ENCODE data around the gene NSD2. TPM values are rescaled to one million over a fixed set of nuclear protein-coding genes. Genes with fewer than 3 reads are reported as not detected.
"Not testable (repeated sequence)": the region's sequence is repeated elsewhere in the genome, so short reads cannot be mapped to it uniquely, and the experiment has no call there.

The NSD2 gene
- total RNA-seq, 2 experiments from 2014 or later: 181 to 184 TPM

DNA sequence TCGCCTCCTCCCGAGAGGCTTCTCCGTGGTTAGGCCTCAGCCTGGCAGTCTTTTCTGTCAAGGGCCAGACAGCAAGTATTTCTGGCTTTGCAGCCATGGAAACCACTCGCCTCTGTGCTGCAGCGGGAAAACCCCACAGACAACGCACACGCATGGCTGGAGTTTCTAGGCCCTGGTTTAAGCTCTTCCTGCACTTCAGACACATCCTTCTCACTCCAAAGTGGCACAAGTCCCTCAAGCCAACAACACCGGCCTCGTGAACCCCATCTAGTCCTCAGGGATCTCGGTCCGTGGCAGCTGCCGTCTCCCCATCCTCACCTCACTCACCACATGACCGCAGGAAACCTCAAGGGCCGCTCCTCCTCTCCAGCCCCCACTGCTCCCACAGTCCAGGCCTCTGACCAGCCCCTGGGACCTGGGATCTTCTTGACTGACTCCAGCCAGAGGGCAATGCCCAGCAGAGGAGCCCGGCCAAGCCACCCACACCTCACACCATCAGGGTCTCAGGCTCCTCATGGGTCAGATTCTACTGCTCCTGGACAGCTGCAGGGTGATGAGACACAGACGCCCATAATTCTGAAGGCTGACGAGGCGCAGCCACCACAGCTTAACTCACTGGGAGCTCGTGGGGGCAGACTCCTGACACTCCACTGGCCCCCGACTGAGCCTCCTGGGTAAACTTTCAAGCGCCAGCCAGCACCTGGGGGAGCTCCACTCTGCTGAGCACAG, 37.0 kb upstream of the NSD2 start:
- DNase-seq: no peak
- peaks cover 21% of the 10 kb centered on the region for H3K36me3 Mint-ChIP-seq
- no peaks in the 10 kb centered on the region for H3K27me3 Mint-ChIP-seq
- H3K4me1 Mint-ChIP-seq: peaks cover 9% of the 10 kb centered on the region
- no peaks in the 10 kb centered on the region for H3K9me3 Mint-ChIP-seq
- H3K4me3 Mint-ChIP-seq: no peak overlapping the region
- H3K27ac Mint-ChIP-seq: peak overlapping the region; percentile 75

DNA sequence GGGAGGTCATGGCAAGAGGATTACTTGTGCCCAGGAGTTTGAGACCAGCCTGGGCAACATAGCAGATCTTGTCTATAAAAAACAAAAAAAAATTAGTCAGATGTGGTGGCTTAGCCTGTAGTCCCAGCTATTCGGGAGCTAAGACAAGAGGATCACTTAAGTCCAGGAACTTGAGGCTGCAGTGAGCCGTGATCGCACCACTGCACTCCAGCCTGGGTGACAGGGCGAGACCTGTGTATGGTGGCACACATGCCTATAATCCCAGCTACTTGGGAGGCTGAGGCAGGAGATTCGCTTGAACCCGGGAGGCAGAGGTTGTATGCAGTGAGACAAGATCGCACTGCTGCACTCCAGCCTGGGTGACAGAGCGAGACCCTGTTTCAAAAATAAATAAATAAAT, 35.4 kb upstream of the NSD2 start:
- H3K4me3 Mint-ChIP-seq, H3K27me3 Mint-ChIP-seq, H3K4me1 Mint-ChIP-seq, H3K9me3 Mint-ChIP-seq, H3K27ac Mint-ChIP-seq, DNase-seq: not testable (repeated sequence)
- H3K36me3 Mint-ChIP-seq: peaks cover 13% of the 10 kb centered on the region

DNA sequence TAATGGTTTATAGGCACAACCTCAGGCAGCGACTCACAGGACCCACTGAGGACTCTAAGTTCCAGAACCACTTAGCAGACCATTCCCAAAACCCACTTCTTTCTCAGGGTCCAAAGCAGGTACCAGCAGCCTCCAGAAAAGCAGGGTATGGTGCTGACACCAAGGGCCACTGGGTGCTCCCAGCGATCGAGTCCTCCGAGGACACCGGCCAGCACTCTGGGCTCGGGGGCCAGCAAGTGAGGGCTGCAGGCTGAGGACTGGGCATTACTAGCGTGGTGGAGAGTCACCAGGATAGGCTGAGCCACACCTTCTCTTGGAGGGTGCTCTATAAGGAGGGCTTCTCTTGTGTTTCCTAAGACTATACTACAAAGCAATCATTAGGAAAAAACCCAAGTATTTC, 34.5 kb upstream of the NSD2 start:
- peaks cover 11% of the 10 kb centered on the region for H3K4me1 Mint-ChIP-seq
- no peaks in the 10 kb centered on the region for H3K27me3 Mint-ChIP-seq

DNA sequence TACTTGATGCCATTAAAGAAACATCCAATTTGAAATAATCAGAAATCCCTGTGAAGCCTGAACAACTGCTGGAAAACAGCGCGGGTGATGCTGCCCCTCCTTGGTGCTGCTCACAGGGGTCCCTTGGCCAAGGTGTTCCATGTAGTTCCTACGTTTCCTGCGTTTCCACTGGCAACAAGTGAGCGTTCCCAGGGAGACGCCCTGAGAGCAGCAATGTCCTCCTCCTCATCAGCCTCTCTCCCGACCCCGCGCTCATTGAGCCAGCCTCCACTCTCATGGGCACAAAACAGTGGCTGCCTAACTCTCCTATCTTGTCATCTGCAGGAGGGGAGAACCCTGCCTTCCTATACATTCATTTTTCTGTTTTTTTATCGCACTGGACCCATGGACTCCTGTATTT, 34.1 kb upstream of the NSD2 start:
- no peak for DNase-seq
- peaks cover 11% of the 10 kb centered on the region for H3K4me1 Mint-ChIP-seq
- H3K4me3 Mint-ChIP-seq: no peak overlapping the region

More for the DNA sequence above, 34.5 kb upstream of the NSD2 start:
- DNase-seq: no peak
- Mint-ChIP-seq H3K4me3 (no peak overlapping the region), H3K9me3 (no peaks in the 10 kb centered on the region), H3K27ac (no peak overlapping the region), H3K36me3 (peaks cover 13% of the 10 kb centered on the region)

DNA sequence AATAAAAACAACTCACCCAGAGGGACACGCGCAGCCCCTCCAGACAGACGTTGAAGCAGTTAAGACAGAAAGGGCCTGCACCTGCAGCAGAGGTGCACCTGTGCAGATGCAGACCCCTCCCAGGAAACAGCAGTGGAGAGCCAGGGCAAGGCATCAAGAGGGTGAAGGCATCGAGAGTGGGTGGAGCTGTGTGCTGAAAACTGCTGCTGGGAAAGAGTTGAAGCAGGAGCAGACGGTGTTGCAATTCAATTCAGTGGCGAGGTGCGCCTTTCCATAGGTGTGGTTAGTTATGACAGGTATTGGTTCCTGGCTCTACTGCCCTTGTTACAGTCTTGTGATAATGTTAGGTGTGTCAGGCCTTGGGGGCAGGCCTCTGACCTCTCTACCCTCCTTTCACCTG, 31.9 kb upstream of the NSD2 start:
- Mint-ChIP-seq H3K36me3 (peaks cover 16% of the 10 kb centered on the region), H3K27ac (no peak overlapping the region), H3K4me3 (no peak overlapping the region), H3K9me3 (no peaks in the 10 kb centered on the region), H3K4me1 (peaks cover 9% of the 10 kb centered on the region), H3K27me3 (no peaks in the 10 kb centered on the region)
- no peak for DNase-seq

More for the DNA sequence above, 34.1 kb upstream of the NSD2 start:
- Mint-ChIP-seq H3K9me3 (no peaks in the 10 kb centered on the region), H3K36me3 (peaks cover 13% of the 10 kb centered on the region), H3K27ac (no peak overlapping the region), H3K27me3 (no peaks in the 10 kb centered on the region)

DNA sequence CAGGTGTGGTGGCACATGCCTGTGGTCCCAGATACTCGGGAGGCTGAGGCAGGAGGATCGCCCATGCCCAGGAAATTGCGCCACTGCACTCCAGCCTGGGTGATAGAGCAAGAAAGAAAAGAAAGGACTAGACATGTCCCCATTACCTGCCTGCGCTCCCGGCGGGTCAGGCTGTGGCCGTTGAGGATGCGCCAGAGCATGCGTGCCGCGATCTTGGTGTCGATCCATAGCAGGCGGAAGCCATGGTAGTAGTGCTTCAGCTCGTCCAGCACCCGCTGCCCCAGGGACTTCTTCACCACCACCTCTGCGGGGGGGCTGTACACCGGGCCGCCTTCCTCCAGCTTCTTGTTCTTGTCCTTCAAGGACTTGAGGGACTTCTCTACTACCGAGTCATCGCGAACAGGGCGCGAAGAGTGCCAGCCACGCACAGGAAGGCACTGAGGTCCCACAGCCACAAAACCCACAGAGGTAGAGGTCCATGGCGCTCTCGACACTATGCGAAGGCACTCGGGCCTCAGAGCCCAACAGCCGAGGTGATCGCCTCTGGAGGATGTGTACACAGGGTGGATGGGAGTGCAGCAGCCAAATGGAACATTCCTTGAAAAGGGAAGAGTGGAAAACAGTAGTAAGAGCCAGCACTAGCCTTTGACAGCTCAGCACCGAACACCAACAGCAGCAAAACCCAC, 29.8 kb upstream of the NSD2 start:
- no peak overlapping the region for H3K4me3 Mint-ChIP-seq
- H3K4me1 Mint-ChIP-seq: peaks cover 5% of the 10 kb centered on the region
- H3K36me3 Mint-ChIP-seq: peaks cover 14% of the 10 kb centered on the region
- no peaks in the 10 kb centered on the region for H3K9me3 Mint-ChIP-seq
- no peaks in the 10 kb centered on the region for H3K27me3 Mint-ChIP-seq
- no peak for DNase-seq
- no peak overlapping the region for H3K27ac Mint-ChIP-seq

DNA sequence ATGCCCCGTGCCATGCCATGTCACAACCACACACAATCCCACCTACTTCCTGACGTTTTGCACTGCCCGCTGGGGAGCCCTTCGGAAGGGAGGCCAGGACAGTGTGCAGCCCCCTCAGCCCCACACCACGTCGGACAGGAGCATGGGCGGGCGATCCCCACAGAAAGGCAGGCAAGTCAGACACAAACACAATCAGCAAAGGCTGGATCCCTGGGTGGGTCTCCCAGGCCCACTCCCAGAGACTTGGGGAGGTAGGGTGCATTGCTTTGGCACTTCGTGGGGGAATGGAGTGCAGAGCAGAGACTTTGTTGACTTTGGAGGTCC, 29.3 kb upstream of the NSD2 start:
- no peak overlapping the region for H3K27ac Mint-ChIP-seq

DNA sequence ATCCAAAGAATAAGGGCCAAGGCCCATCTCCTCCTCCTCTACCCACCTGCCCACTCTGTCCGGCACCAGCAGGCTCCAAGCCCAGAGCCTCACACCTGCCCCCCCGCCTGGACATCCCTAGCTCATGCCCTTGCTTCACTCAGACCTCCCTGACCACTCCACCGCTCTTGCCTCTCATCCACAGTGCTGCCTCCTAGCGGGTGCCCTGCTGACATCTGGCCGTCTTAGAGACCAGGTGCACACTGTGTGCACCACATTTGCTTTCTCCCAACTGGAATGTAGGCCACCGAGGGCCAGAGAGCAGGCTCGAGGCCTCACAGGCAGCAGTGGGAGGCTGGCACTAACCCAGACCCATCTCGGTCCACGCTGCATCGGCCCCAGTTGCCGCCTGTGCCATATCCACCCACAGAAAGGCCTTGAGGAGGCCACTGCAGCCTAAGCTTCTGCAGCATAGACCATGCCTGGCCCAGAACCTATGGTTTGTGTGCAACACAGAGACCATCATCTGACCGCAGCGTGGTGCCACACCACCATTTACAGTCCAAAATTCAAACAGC, 28.8 kb upstream of the NSD2 start:
- H3K9me3 Mint-ChIP-seq: no peaks in the 10 kb centered on the region
- no peak for DNase-seq
- no peak overlapping the region for H3K27ac Mint-ChIP-seq
- H3K27me3 Mint-ChIP-seq: no peaks in the 10 kb centered on the region
- peaks cover 5% of the 10 kb centered on the region for H3K4me1 Mint-ChIP-seq
- no peak overlapping the region for H3K4me3 Mint-ChIP-seq
- H3K36me3 Mint-ChIP-seq: peaks cover 21% of the 10 kb centered on the region

More for the DNA sequence above, 29.3 kb upstream of the NSD2 start:
- no peaks in the 10 kb centered on the region for H3K9me3 Mint-ChIP-seq
- H3K4me3 Mint-ChIP-seq: no peak overlapping the region
- DNase-seq: no peak
- H3K36me3 Mint-ChIP-seq: peaks cover 18% of the 10 kb centered on the region
- no peaks in the 10 kb centered on the region for H3K27me3 Mint-ChIP-seq
- H3K4me1 Mint-ChIP-seq: peaks cover 5% of the 10 kb centered on the region

DNA sequence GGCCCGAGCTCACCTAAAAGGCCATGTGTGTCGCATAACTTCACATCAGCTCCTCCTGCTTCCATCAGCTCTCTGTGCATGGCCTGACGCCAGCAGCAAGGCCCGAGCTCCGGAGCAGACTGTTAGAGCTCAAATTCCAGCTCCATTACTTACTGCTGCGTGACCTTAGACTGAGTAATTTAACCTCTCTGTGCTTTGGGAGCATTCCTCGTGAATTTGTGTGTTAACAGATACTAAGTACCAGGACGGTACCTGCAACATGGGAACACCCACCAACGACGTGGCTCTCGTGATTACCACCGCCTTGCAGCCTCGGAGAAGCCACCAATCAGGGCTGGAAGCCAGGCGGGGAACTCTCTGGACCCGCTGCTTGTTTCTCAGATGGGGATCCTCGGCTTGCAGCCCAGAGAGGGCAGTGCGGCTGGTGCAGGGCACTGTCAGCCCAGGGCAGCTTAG, 28.2 kb upstream of the NSD2 start:
- DNase-seq: no peak
- Mint-ChIP-seq H3K36me3 (peaks cover 21% of the 10 kb centered on the region), H3K9me3 (no peaks in the 10 kb centered on the region), H3K27me3 (no peaks in the 10 kb centered on the region), H3K4me1 (peaks cover 5% of the 10 kb centered on the region), H3K4me3 (no peak overlapping the region), H3K27ac (no peak overlapping the region)

DNA sequence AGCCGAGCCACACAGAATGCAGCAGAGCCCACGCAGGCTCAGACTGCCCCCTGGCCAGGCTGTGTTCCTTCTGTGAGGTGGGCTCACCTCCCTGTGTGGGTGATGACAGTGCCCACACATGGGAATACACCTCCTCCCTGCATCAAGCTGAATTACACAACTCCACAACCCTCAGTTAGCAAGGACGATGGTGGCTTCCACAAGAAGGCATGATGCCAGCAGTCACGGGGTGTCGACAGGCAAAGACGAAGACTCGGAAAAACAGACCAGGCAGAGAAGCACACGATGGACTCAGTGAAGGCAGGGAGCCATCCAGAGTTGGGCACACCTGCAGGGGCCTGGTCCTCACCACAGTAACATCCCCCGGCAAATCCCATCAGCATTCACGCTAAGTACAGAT, 27.3 kb upstream of the NSD2 start:
- Mint-ChIP-seq H3K27ac (peak overlapping the region; percentile 9), H3K36me3 (peaks cover 21% of the 10 kb centered on the region)

DNA sequence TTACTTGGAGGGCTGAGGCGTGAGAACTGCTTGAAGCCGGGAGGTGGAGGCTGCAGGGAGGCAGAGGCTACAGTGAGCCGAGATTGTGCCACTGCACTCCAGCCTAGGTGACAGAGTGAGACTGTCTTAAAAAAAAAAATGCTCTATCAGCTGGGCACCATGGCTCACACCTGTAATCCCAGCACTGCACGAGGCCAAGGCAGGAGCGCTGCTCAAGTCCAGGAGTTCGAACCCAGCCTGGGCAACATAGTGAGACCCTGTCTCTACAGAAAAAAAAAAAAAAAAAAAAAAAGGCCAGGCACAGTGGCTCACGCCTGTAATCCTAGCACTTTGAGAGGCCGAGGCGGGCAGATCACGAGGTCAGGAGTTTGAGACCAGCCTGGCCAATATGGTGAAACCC, 26.6 kb upstream of the NSD2 start:
- DNase-seq, H3K27ac Mint-ChIP-seq, H3K4me1 Mint-ChIP-seq, H3K27me3 Mint-ChIP-seq, H3K9me3 Mint-ChIP-seq, H3K4me3 Mint-ChIP-seq: not testable (repeated sequence)
- H3K36me3 Mint-ChIP-seq: peaks cover 17% of the 10 kb centered on the region

More for the DNA sequence above, 27.3 kb upstream of the NSD2 start:
- Mint-ChIP-seq H3K9me3 (no peaks in the 10 kb centered on the region), H3K4me1 (peaks cover 7% of the 10 kb centered on the region), H3K27me3 (no peaks in the 10 kb centered on the region), H3K4me3 (no peak overlapping the region)
- no peak for DNase-seq

DNA sequence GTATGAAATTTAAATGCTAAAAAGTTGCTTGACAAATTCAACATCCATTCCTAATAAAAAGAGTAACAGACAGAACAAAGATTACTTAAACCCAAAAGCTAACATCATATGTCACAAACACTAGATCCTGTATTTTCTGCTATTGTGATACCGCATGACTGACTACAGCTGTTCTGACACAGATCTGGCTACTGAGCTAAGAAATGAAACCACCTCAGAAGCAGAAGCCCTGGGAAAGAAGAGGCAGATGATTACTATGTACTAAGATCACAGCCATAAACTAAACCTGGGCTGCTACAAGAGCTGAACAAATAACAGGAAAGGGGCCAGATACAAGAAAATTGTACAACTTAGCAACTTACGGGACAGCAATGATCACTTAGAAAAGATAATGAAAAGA, 24.6 kb upstream of the NSD2 start:
- no peaks in the 10 kb centered on the region for H3K9me3 Mint-ChIP-seq
- DNase-seq: no peak
- H3K4me3 Mint-ChIP-seq: no peak overlapping the region
- no peaks in the 10 kb centered on the region for H3K27me3 Mint-ChIP-seq
- peaks cover 17% of the 10 kb centered on the region for H3K36me3 Mint-ChIP-seq
- H3K4me1 Mint-ChIP-seq: peaks cover 15% of the 10 kb centered on the region
- H3K27ac Mint-ChIP-seq: no peak overlapping the region

DNA sequence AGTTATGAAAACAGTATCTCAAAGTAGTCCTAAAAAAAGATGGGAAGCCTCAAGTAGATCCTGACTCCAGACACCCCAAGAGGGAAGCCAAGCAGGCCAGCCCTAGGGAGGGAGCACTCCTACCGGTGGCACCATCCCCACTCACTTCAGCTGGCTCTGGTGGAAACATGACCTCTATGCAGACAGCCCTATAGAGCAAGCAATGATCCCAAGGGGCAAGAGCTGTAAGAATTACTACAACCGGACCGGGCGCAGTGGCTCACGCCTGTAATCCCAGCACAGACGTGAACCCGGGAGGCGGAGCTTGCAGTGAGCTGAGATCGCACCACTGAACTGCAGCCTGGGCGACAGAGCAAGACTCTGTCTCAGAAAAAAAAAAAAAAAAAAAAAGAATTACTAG, 20.9 kb upstream of the NSD2 start:
- no peaks in the 10 kb centered on the region for H3K27me3 Mint-ChIP-seq
- peaks cover 34% of the 10 kb centered on the region for H3K4me1 Mint-ChIP-seq
- peaks cover 24% of the 10 kb centered on the region for H3K36me3 Mint-ChIP-seq
- H3K9me3 Mint-ChIP-seq: no peaks in the 10 kb centered on the region
- no peak for DNase-seq
- no peak overlapping the region for H3K4me3 Mint-ChIP-seq
- H3K27ac Mint-ChIP-seq: no peak overlapping the region

DNA sequence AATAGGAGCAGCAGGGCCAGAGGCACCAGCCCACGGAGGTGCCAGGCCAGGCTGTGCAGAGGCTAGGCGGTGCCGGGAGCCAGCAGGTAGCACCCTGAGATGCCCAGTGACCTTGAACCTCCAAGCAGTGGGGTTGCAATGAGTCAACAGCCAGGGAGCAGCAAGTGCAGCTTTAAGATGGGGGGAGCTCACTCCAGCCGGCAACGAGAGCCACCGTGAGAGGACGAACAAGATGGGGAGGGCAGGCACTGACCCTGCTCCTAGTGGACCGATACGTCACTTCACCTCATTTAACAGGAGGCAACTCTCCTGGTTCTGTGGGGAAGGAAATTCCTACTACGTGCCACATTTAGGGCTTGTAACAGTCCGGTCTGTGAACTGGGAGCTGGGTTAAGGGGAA, 20.0 kb upstream of the NSD2 start:
- H3K27ac Mint-ChIP-seq: no peak overlapping the region
- peaks cover 34% of the 10 kb centered on the region for H3K4me1 Mint-ChIP-seq
- H3K4me3 Mint-ChIP-seq: no peak overlapping the region
- peaks cover 24% of the 10 kb centered on the region for H3K36me3 Mint-ChIP-seq
- no peak for DNase-seq
- H3K27me3 Mint-ChIP-seq: no peaks in the 10 kb centered on the region
- H3K9me3 Mint-ChIP-seq: no peaks in the 10 kb centered on the region

DNA sequence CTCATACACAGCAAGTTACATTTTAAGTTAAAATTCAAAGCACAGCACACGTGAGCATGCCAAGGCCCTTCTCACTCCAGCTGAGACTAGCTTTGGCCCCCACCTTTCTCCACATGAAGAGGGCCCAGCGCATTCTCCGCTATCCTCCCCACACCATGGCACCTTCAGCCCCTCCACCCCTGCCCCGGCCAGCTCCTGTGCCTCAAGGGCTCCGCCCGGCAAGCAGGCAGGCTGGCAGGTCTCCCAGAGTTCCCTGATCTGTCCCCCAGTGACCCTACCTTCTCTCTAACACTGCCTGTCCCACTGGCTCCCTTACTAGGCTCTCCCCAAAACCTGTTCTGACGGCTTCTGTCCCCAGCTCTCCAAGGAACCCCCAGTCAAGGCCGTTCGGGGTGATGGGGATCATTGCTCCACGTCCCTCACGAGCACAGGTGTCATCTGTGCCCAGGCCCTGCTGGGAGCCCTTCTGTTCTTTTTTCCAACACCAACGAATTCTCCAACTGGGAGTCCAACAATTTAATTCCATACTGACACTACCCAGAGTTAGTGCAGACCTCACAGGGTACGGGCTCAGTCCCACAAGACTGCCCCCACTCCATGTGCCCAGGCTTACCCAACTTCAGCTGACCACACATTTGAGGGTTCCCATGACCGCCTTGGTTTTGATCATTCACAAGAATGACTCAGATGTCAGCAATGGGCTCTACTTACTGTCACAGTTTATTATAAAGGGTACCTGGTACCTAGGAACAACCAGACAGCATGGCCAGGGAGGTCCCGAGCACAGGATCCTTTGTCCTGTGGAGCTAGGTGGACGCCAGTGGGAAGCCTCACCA, 19.4 kb upstream of the NSD2 start:
- DNase-seq: no peak
- no peaks in the 10 kb centered on the region for H3K9me3 Mint-ChIP-seq
- peaks cover 19% of the 10 kb centered on the region for H3K36me3 Mint-ChIP-seq
- H3K4me3 Mint-ChIP-seq: no peak overlapping the region
- no peak overlapping the region for H3K27ac Mint-ChIP-seq
- no peaks in the 10 kb centered on the region for H3K27me3 Mint-ChIP-seq
- H3K4me1 Mint-ChIP-seq: peaks cover 34% of the 10 kb centered on the region

All from activated naive CD8-positive, alpha-beta T cell treated with anti-CD3 and anti-CD28 coated beads for 36 hours (primary cell).